Smooth muscle cell (in vitro differentiated cells): ENCODE measurements around the gene FMO5. TPM values are rescaled to one million over a fixed set of nuclear protein-coding genes. Genes with fewer than 3 reads are reported as not detected.
A peak's percentile ranks its signal among the peaks of the same experiment; 100 is the strongest.

Source experiments
- DNase-seq: peaks from one replicate; lab custom pipeline; 2025; ENCODE audit not compliant: unreplicated experiment; lab: John Stamatoyannopoulos, UW
- H2AFZ ChIP-seq: fragments of 200-600 bp; sonication (generic); 2 replicates; pipeline ENCODE4 v1.6.0; 2016; ENCODE audit warnings: antibody characterized with exemption, low read depth, mild to moderate bottlenecking
- H3F3A ChIP-seq: fragments of 200-600 bp; sonication (generic); 2 replicates; pipeline ENCODE4 v1.6.0; 2017; ENCODE audit warnings: antibody characterized with exemption, low read depth
- H3K27ac ChIP-seq: fragments of 200-600 bp; sonication (generic); 2 replicates; pipeline ENCODE4 v1.5.1; 2016; ENCODE audit warnings: low read depth, mild to moderate bottlenecking
- H3K27me3 ChIP-seq: fragments of 200-600 bp; sonication (generic); 2 replicates; pipeline ENCODE4 v1.6.1; 2016; ENCODE audit warnings: low read depth, mild to moderate bottlenecking
- H3K36me3 ChIP-seq: fragments of 200-600 bp; sonication (generic); 2 replicates; pipeline ENCODE4 v1.5.1; 2016; ENCODE audit warnings: low read depth
- H3K4me1 ChIP-seq: fragments of 200-600 bp; sonication (generic); 2 replicates; pipeline ENCODE4 v1.5.1; 2016; ENCODE audit warnings: low read depth
- H3K4me2 ChIP-seq: fragments of 200-600 bp; sonication (generic); 2 replicates; pipeline ENCODE4 v1.6.0; 2016; ENCODE audit warnings: mild to moderate bottlenecking
- H3K4me3 ChIP-seq: fragments of 200-600 bp; sonication (generic); 2 replicates; pipeline ENCODE4 v1.5.1; 2016; ENCODE audit warnings: mild to moderate bottlenecking
- H3K79me2 ChIP-seq: fragments of 200-600 bp; sonication (generic); 2 replicates; pipeline ENCODE4 v1.6.0; 2016; ENCODE audit warnings: low read depth, mild to moderate bottlenecking
- H3K9ac ChIP-seq: fragments of 200-600 bp; sonication (generic); 2 replicates; pipeline ENCODE4 v1.6.0; 2016; ENCODE audit warnings: low read depth
- H3K9me3 ChIP-seq: fragments of 200-600 bp; sonication (generic); replicated peaks from 2 replicates; pipeline ENCODE4 v1.5.1; 2016; ENCODE audit warnings: low read depth
- H4K20me1 ChIP-seq: fragments of 200-600 bp; sonication (generic); 2 replicates; pipeline ENCODE4 v1.6.0; 2016; ENCODE audit warnings: low read depth
- CTCF ChIP-seq: fragments of 200-600 bp; sonication (generic); IDR thresholded peaks from 2 replicates; pipeline ENCODE4 v1.5.1; 2017; ENCODE audit warnings: borderline replicate concordance, mild to moderate bottlenecking, antibody characterized with exemption; ENCODE audit not compliant: insufficient read depth, poor library complexity, severe bottlenecking
- WGBS: methylation state at CpG from one replicate; pipeline ENCODE4 v1.1.7; 2016; ENCODE audit warnings: low lambda C conversion rate; 5-methylcytosine and 5-hydroxymethylcytosine counted together
- polyA plus RNA-seq: library from polyadenylated mRNA; unstranded; fragments of >200 nt; fragmentation: Nextera tagmentation; extraction: Ambion mirVana; gene quantifications from 2 replicates; pipeline ENCODE4 v1.2.1, GENCODE V29; 2016
- total RNA-seq: library from RNA; depleted of rRNA; stranded (reverse); fragments of >200 nt; gene quantifications from 2 replicates; pipeline ENCODE4 v1.2.3, GENCODE V29; 2014

The FMO5 gene
- total and polyA plus RNA-seq, 2 experiments from 2014 or later: 0.49 to 1.9 TPM

GRCh38 chr1:147246910-147247655 is 21.9 kb upstream of the FMO5 start:
- DNase-seq: no peak
- no peak overlapping the region for H2AFZ ChIP-seq
- no peak for TF ChIP-seq CTCF

GRCh38 chr1:147246044-147246690 is 21.0 kb upstream of the FMO5 start:
- H3K36me3 ChIP-seq: no peaks in the 10 kb centered on the region
- TF ChIP-seq CTCF: no peak
- no peak overlapping the region for H3K9ac ChIP-seq
- H3K79me2 ChIP-seq: peaks cover 78% of the 10 kb centered on the region
- H3K4me2 ChIP-seq: no peak overlapping the region
- no peaks in the 10 kb centered on the region for H3K27me3 ChIP-seq
- no peak overlapping the region for H3K4me3 ChIP-seq
- H3K9me3 ChIP-seq: no peaks in the 10 kb centered on the region
- H2AFZ ChIP-seq: no peak overlapping the region
- 79% methylated on average over 2 of the region's 2 CpGs for WGBS
- H3K27ac ChIP-seq: no peak overlapping the region
- H4K20me1 ChIP-seq: peaks cover 61% of the 10 kb centered on the region
- no peaks in the 10 kb centered on the region for H3F3A ChIP-seq
- no peak for DNase-seq
- H3K4me1 ChIP-seq: peaks cover 17% of the 10 kb centered on the region

More at GRCh38 chr1:147246910-147247655, 21.9 kb upstream of the FMO5 start:
- Histone ChIP-seq H3K79me2 (peaks cover 88% of the 10 kb centered on the region), H3K27ac (peak overlapping the region; percentile 1), H3K4me1 (peaks cover 17% of the 10 kb centered on the region), H3K36me3 (no peaks in the 10 kb centered on the region), H3K27me3 (no peaks in the 10 kb centered on the region), H3F3A (no peaks in the 10 kb centered on the region), H3K9me3 (no peaks in the 10 kb centered on the region), H3K4me2 (no peak overlapping the region), H3K9ac (no peak overlapping the region), H4K20me1 (peaks cover 68% of the 10 kb centered on the region), H3K4me3 (no peak overlapping the region)
- 59% methylated on average over 2 of the region's 2 CpGs for WGBS

- H3K27me3 ChIP-seq: no peaks in the 10 kb centered on the region
- H3K79me2 ChIP-seq: peaks cover 73% of the 10 kb centered on the region
- H3F3A ChIP-seq: no peaks in the 10 kb centered on the region
- TF ChIP-seq CTCF: no peak
- H3K4me2 ChIP-seq: no peak overlapping the region
- WGBS: 60% methylated on average over 3 of the region's 3 CpGs
- H3K9ac ChIP-seq: no peak overlapping the region
- no peak overlapping the region for H3K27ac ChIP-seq
- H3K4me3 ChIP-seq: no peak overlapping the region
- peaks cover 17% of the 10 kb centered on the region for H3K4me1 ChIP-seq
- peaks cover 55% of the 10 kb centered on the region for H4K20me1 ChIP-seq
- no peak overlapping the region for H2AFZ ChIP-seq
- H3K36me3 ChIP-seq: no peaks in the 10 kb centered on the region
- DNase-seq: no peak
- no peaks in the 10 kb centered on the region for H3K9me3 ChIP-seq
Observed at GRCh38 chr1:147245586-147246021, 20.5 kb upstream of the FMO5 start.
